ENCODE results near the gene ZDHHC23. TPM values are rescaled to one million over a fixed set of nuclear protein-coding genes. Genes with fewer than 3 reads are reported as not detected.

ZDHHC23 gene
- total RNA-seq, 1 experiment from 2014 or later: 9.0 TPM

GRCh38 chr3:113914646-113915045 is 33.2 kb upstream of the ZDHHC23 start:
- no TSS peak for BruUV-seq (replicated peaks)
- no peak overlapping the region for H3K4me3 Mint-ChIP-seq (ENCODE audit: unreplicated experiment)
- ChIA-PET POLR2A (no interaction called here), CTCF (interaction anchor here (0.6 to 2.8 kb wide), 2 partner anchors 11 to 71 kb away, joined by 3 to 24 read pairs; no protein-coding TSS in a partner anchor)
- H3K9me3 Mint-ChIP-seq (ENCODE audit: unreplicated experiment): no peaks in the 10 kb centered on the region
- H3K27ac Mint-ChIP-seq (ENCODE audit: unreplicated experiment): no peak overlapping the region
- intact Hi-C loops (cut with micrococcal nuclease; ENCODE audit: unreplicated experiment): no loop called here
- peaks cover 3% of the 10 kb centered on the region for H3K27me3 Mint-ChIP-seq (ENCODE audit: insufficient read depth, unreplicated experiment)
- H3K4me3 ChIP-seq (ENCODE audit: low read depth, low read length): no peak overlapping the region
- H3K27me3 ChIP-seq (replicated peaks; ENCODE audit: control insufficient read depth, insufficient read depth, low read length): no peaks in the 10 kb centered on the region
- H3K4me1 ChIP-seq: no peaks in the 10 kb centered on the region
- no peaks in the 10 kb centered on the region for H3K36me3 Mint-ChIP-seq (ENCODE audit: insufficient read depth, unreplicated experiment)
- TF ChIP-seq, protein P1, sequence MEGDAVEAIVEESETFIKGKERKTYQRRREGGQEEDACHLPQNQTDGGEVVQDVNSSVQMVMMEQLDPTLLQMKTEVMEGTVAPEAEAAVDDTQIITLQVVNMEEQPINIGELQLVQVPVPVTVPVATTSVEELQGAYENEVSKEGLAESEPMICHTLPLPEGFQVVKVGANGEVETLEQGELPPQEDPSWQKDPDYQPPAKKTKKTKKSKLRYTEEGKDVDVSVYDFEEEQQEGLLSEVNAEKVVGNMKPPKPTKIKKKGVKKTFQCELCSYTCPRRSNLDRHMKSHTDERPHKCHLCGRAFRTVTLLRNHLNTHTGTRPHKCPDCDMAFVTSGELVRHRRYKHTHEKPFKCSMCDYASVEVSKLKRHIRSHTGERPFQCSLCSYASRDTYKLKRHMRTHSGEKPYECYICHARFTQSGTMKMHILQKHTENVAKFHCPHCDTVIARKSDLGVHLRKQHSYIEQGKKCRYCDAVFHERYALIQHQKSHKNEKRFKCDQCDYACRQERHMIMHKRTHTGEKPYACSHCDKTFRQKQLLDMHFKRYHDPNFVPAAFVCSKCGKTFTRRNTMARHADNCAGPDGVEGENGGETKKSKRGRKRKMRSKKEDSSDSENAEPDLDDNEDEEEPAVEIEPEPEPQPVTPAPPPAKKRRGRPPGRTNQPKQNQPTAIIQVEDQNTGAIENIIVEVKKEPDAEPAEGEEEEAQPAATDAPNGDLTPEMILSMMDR (IDR thresholded peaks at IDR 0.05; ENCODE audit: insufficient read depth in 1 of 2, low read depth in 1 of 2, low read length in 1 of 2, severe bottlenecking in 1 of 2, unreplicated experiment in 1 of 2): no peak
- no peaks in the 10 kb centered on the region for H3K36me3 ChIP-seq (ENCODE audit: control insufficient read depth, insufficient read depth, low read length)
- H3K4me1 Mint-ChIP-seq (ENCODE audit: low read depth, unreplicated experiment): no peaks in the 10 kb centered on the region
- no peaks in the 10 kb centered on the region for H3K9me3 ChIP-seq
- DNase-seq: no peak

- no peak overlapping the region for H3K4me3 ChIP-seq (ENCODE audit: low read depth, low read length)
- H3K27me3 ChIP-seq (replicated peaks; ENCODE audit: control insufficient read depth, insufficient read depth, low read length): no peaks in the 10 kb centered on the region
- no TSS peak for BruUV-seq (replicated peaks)
- Mint-ChIP-seq H3K27me3 (ENCODE audit: insufficient read depth, unreplicated experiment) (no peaks in the 10 kb centered on the region), H3K9me3 (ENCODE audit: unreplicated experiment) (peaks cover 15% of the 10 kb centered on the region), H3K36me3 (ENCODE audit: insufficient read depth, unreplicated experiment) (no peaks in the 10 kb centered on the region), H3K27ac (ENCODE audit: unreplicated experiment) (no peak overlapping the region), H3K4me1 (ENCODE audit: low read depth, unreplicated experiment) (no peaks in the 10 kb centered on the region), H3K4me3 (ENCODE audit: unreplicated experiment) (no peak overlapping the region)
- H3K4me1 ChIP-seq: no peaks in the 10 kb centered on the region
- DNase-seq: no peak
- CTCF ChIA-PET: no interaction called here
- TF ChIP-seq, protein P1 (IDR thresholded peaks at IDR 0.05; ENCODE audit: insufficient read depth in 1 of 2, low read depth in 1 of 2, low read length in 1 of 2, severe bottlenecking in 1 of 2, unreplicated experiment in 1 of 2): no peak
- intact Hi-C loops (cut with micrococcal nuclease; ENCODE audit: unreplicated experiment): no loop called here
- POLR2A ChIA-PET: no interaction called here
- no peaks in the 10 kb centered on the region for H3K36me3 ChIP-seq (ENCODE audit: control insufficient read depth, insufficient read depth, low read length)
- peaks cover 5% of the 10 kb centered on the region; the same call in 1 of the 2 replicates for H3K9me3 ChIP-seq
Measured at GRCh38 chr3:113927556-113927955, 20.3 kb upstream of the ZDHHC23 start.

DNA sequence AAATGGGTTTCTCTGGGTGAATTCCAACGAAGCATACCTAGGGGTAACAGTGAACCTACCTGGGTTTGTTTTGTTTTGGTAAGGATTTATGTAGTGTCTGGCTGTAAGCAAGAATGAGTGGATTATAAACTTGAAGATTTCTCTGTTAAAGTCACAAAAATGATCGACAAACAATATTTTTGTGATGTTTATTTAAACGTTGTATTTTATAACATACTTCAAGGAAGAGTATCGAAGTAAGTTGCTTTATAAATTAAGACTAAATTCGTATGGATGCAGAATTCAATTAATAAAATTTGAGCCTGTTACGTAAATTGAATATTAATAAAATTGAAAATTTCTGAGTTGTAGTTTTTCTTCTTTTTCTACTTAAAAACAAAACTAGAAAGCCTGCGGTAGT is 982 bp upstream of the ZDHHC23 start:
- Mint-ChIP-seq H3K4me3 (ENCODE audit: unreplicated experiment) (peak overlapping the region; percentile 80), H3K36me3 (ENCODE audit: insufficient read depth, unreplicated experiment) (no peaks in the 10 kb centered on the region), H3K4me1 (ENCODE audit: low read depth, unreplicated experiment) (peaks cover 7% of the 10 kb centered on the region), H3K27ac (ENCODE audit: unreplicated experiment) (no peak overlapping the region), H3K27me3 (ENCODE audit: insufficient read depth, unreplicated experiment) (peaks cover 18% of the 10 kb centered on the region), H3K9me3 (ENCODE audit: unreplicated experiment) (no peaks in the 10 kb centered on the region)
- ChIA-PET CTCF (no interaction called here), POLR2A (no interaction called here)
- intact Hi-C loops (cut with micrococcal nuclease; ENCODE audit: unreplicated experiment): loop anchor here (5.0 kb wide), 1 partner anchor 200 kb away; the partner anchor contains the start of genes ATP6V1A and NAA50
- no peaks in the 10 kb centered on the region for H3K9me3 ChIP-seq
- DNase-seq: no peak
- H3K27me3 ChIP-seq (replicated peaks; ENCODE audit: control insufficient read depth, insufficient read depth, low read length): no peaks in the 10 kb centered on the region
- no peaks in the 10 kb centered on the region for H3K36me3 ChIP-seq (ENCODE audit: control insufficient read depth, insufficient read depth, low read length)
- BruUV-seq (replicated peaks): no TSS peak
- peak overlapping the region; percentile 90 for H3K4me3 ChIP-seq (ENCODE audit: low read depth, low read length)
- H3K4me1 ChIP-seq: no peaks in the 10 kb centered on the region
- TF ChIP-seq, protein P1 (IDR thresholded peaks at IDR 0.05; ENCODE audit: insufficient read depth in 1 of 2, low read depth in 1 of 2, low read length in 1 of 2, severe bottlenecking in 1 of 2, unreplicated experiment in 1 of 2): no peak

All from Caco-2 (cell line).